K562 (cell line): ENCODE measurements around the gene ZFPM1. TPM values are rescaled to one million over a fixed set of nuclear protein-coding genes. Genes with fewer than 3 reads are reported as not detected.
A peak's percentile ranks its signal among the peaks of the same experiment; 100 is the strongest.

Experiments used
- CBX2 ChIP-seq: fragments of 200-600 bp; sonication (generic); IDR thresholded peaks from one replicate; pipeline ENCODE4 v1.6.1; 2012; ENCODE audit warnings: mild to moderate bottlenecking, low read length, inconsistent platforms; ENCODE audit not compliant: insufficient read depth, poor library complexity, severe bottlenecking
- CC2D1A ChIP-seq: fragments of 450-650 bp; IDR thresholded peaks from 2 replicates; pipeline ENCODE4 v1.6.1; 2017; ENCODE audit warnings: mild to moderate bottlenecking
- ERF ChIP-seq: fragments of 450-650 bp; formaldehyde crosslinking; IDR thresholded peaks from 2 replicates; pipeline ENCODE4 v1.4.0; 2020; ENCODE audit warnings: mild to moderate bottlenecking, mixed read lengths
- ESRRA ChIP-seq: fragments of 450-650 bp; IDR thresholded peaks from 2 replicates; pipeline ENCODE4 v1.6.1; 2014; ENCODE audit warnings: low read depth, mild to moderate bottlenecking, moderate library complexity, borderline replicate concordance
- HNRNPL ChIP-seq: fragments of 200-400 bp; formaldehyde crosslinking; IDR thresholded peaks from 2 replicates; pipeline ENCODE4 v1.6.1; 2017; ENCODE audit warnings: low read depth, mild to moderate bottlenecking, low read length
- IRF1 ChIP-seq: sonication (generic); formaldehyde crosslinking; IDR thresholded peaks from 2 replicates; pipeline ENCODE4 v1.8.0; 2022; ENCODE audit warnings: missing genetic modification reagents, mild to moderate bottlenecking, borderline replicate concordance
- LEF1 ChIP-seq: fragments of 450-650 bp; IDR thresholded peaks from 2 replicates; pipeline ENCODE4 v1.6.1; 2016; ENCODE audit warnings: mild to moderate bottlenecking
- TCF3 ChIP-seq: sonication (generic); formaldehyde crosslinking; IDR thresholded peaks from 2 replicates; pipeline ENCODE4 v1.4.0; 2020; ENCODE audit warnings: mild to moderate bottlenecking, missing genetic modification reagents
- ZBED1 ChIP-seq: IDR thresholded peaks from 2 replicates; pipeline ENCODE4 v1.6.1; 2014
- ZBTB12 ChIP-seq: fragments of 250-450 bp; sonication (Bioruptor Pico); IDR thresholded peaks from 2 replicates; pipeline ENCODE4 v1.4.0; 2020
- ZBTB17 ChIP-seq: fragments of 450-650 bp; formaldehyde crosslinking; IDR thresholded peaks from 2 replicates; pipeline ENCODE4 v1.4.0; 2020; ENCODE audit warnings: mild to moderate bottlenecking
- ZBTB8A ChIP-seq: fragments of 450-650 bp; IDR thresholded peaks from 2 replicates; pipeline ENCODE4 v1.6.1; 2018; ENCODE audit warnings: mild to moderate bottlenecking, moderate library complexity; ENCODE audit not compliant: partially characterized antibody
- ZNF57 ChIP-seq: fragments of 450-650 bp; formaldehyde crosslinking; IDR thresholded peaks from 2 replicates; pipeline ENCODE4 v1.4.0; 2020; ENCODE audit warnings: mild to moderate bottlenecking, moderate library complexity
- polyA plus RNA-seq, 8 experiments: library from polyadenylated mRNA; depleted of rRNA in 4 of 8; stranded (reverse) in 5 of 8; unstranded in 3 of 8; fragments of >200 nt; fragmentation: Nextera tagmentation in 2 of 8; fragmentation: Illumina TruSeq in 1 of 8; extraction: Ambion mirVana in 2 of 8; extraction: Trizol in 1 of 8; gene quantifications; 2 replicates each; pipeline versions ENCODE4 v1.2.1 to v1.2.3, GENCODE V29; 2011 to 2014; ENCODE audit warnings: inconsistent platforms in 1 of 8, missing spikeins in 1 of 8
- total RNA-seq, 7 experiments: library from RNA; depleted of rRNA in 6 of 7; stranded (reverse); fragments of >200 nt in 6 of 7; fragmentation: Illumina TruSeq in 2 of 7; extraction: Trizol in 2 of 7; gene quantifications; 2 replicates each; pipeline versions ENCODE4 v1.2.1 to v1.2.3, GENCODE V29; 2011 to 2021; ENCODE audit warnings: low replicate concordance in 1 of 7

Gene ZFPM1
- total and polyA plus RNA-seq, 9 of the 15 experiments (the other 6 are each of a cell fraction or from before 2014, with no cell fraction given): 0.03 to 35.9 (median 1.4) TPM

- no peak for TF ChIP-seq ZBTB17 (CRISPR knock-in tag)
- TF ChIP-seq CC2D1A: peak; percentile 92
- TF ChIP-seq ZBED1: no peak
- TF ChIP-seq ZBTB8A: no peak
- peak; percentile 71 for TF ChIP-seq HNRNPL
- TF ChIP-seq ERF (CRISPR knock-in tag): peak; percentile 58; the same call in 1 of the 2 replicates
- TF ChIP-seq IRF1 (CRISPR knock-in tag): no peak
- TF ChIP-seq TCF3 (CRISPR knock-in tag): peak; percentile 24; the same call in 1 of the 2 replicates
- peak; percentile 28; the same call in 1 of the 2 replicates for TF ChIP-seq ESRRA
- TF ChIP-seq LEF1: no peak
- no peak for TF ChIP-seq ZBTB12
- no peak for TF ChIP-seq CBX2
- TF ChIP-seq ZNF57 (CRISPR knock-in tag): no peak
- TF ChIP-seq, all 486 proteins: peak for 66
Observed at GRCh38 chr16:88442727-88443576, 10.1 kb upstream of the ZFPM1 start (continued).
